NOMO-1 treated with dmso at 0.1 percent for 144 hours (cell line): ENCODE measurements around the gene TNKS1BP1.
"Not testable (repeated sequence)": the region's sequence is repeated elsewhere in the genome, so short reads cannot be mapped to it uniquely, and the experiment has no call there.

Experiments used
- DNase-seq: peaks from one replicate; lab custom pipeline; 2025; ENCODE audit not compliant: unreplicated experiment; lab: John Stamatoyannopoulos, UW

Gene TNKS1BP1

GRCh38 chr11:57356268-57356667 is 31.5 kb upstream of the TNKS1BP1 start:
- peak; percentile 29 for DNase-seq

DNA sequence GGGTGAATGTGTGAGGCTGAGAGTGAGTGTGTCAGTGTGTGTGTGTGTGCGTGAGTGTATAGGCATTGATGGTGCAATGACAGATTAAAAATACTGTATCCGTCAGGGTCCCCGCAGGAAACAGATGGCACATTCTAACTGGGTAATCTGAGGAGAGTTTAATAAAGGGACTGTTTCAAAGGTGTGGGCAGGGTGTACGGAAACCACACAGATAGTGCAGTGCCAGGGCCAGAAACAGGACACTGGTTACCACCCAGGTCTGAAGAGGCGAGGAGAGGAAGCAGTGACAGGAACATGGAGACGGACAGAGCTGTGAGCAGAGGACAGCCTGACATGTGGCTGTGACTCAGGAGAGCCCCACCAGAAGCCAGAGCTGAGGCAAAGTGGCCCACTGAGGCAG is 29.9 kb upstream of the TNKS1BP1 start:
- DNase-seq, result no peak

GRCh38 chr11:57353852-57354251 is 29.1 kb upstream of the TNKS1BP1 start:
- DNase-seq, result no peak

DNA sequence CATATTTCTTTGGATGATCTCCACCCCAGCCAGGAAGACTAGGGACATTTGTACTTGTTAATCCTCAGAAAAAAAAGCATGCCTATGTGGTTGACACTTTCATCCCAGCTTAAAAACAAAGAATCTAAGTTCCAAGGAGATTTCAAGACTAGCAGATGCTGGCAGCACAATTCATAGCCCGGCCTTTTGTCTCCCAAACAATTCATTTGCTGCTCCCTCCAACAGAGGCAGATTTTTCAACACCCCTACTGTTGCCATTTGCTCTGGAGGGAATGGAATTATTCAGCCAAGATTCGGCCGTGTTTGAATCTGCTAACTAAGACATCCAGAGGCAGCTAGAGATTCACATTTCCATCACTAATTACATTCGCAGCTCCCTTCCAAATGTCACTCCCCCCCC is 28.7 kb upstream of the TNKS1BP1 start:
- no peak for DNase-seq

GRCh38 chr11:57353036-57353435 is 28.3 kb upstream of the TNKS1BP1 start:
- DNase-seq, result no peak

DNA sequence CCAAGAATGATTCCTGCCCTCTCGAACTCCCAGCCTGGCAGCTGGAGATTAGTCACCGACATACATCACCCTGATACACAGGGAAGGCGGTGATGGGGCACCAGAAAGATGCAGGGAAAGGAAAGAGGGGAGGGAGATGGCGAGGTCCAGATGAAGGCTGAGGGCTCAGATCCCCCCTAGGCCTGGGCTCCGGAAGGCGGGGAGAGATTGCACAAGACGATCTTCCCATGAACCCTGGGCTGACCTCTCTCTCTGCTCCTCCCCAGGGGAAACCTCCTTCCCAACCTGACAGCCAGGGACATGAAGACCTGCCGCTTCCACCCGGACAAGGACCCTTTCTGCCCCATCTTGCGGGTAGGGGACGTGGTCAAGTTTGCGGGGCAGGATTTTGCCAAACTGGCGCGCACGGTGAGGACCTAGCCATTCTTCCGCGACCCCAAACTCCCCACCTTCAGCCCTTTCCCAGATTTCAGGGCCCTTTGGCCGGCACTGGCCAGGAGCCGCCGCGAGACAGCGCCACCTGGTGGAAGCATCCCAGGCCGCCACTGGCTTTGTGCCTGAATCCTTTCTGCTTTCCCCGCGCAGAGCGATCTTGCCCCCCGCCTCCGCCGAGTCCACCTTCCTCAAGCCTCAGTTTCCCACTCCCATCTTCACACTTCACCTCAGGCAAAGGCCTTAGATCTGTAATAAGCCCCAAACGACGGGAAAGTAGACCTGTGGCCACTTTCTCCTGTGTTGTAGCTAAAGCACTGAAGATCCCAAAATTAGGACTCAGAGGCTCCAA is 24.9 kb upstream of the TNKS1BP1 start:
- DNase-seq, result no peak

GRCh38 chr11:57348636-57349313 is 24.0 kb upstream of the TNKS1BP1 start:
- no peak for DNase-seq

DNA sequence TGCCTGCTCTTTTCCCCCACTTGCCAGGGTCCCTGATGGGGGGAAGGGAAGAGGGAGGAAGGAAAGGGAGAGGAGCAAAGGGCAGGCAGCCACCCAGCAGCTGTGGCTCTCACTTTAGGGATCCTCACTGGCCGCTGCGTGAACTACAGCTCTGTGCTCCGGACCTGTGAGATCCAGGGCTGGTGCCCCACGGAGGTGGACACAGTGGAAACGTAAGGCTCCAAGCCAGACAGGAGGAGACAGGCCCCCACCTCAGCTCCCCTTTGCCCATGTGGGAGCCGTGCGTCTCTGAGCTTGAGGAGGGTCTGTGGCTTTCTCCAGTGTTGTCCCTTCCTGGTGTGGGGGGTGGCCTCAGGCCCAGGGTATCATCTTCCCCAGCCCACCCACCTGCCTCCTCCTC is 23.3 kb upstream of the TNKS1BP1 start:
- DNase-seq, result no peak

- no peak for DNase-seq
These were observed 22.6 kb upstream of the TNKS1BP1 start for GRCh38 chr11:57347336-57347735.

DNA sequence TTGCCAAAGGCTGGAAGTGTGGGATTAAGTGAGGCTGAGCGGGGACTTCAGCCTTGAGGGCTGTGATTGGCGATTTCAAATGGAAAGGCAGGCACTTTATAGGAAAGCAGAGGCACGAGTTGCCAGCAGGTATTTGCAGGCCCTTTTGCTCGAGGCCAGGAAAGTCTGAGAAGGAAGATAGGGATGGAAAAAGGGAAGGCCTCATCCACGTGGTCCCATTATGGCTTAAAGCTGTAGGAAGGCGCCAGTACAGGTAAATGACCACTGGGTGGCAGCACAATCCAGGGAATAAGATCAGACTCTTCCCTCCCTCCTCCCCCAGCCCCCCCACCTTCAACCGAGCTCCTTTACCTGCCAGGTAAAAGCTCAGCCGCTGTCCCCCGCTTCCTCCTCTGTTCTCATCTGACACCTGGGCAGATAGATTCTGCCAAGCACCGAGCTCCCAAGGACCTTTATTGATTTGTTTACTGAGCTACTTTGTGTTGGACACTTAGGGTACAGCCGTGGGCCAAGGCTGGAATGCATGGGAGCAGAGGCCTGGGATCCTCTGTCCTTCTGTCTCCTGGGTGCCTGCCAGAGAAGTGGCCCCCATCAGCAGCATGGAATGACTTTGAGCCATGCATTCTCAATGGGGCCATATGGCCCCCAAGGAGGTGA is 20.9 kb upstream of the TNKS1BP1 start:
- no peak for DNase-seq

GRCh38 chr11:57344826-57345225 is 20.1 kb upstream of the TNKS1BP1 start:
- DNase-seq, result no peak

- peak; percentile 48 for DNase-seq
These were observed 19.1 kb upstream of the TNKS1BP1 start for GRCh38 chr11:57343825-57344224.

DNA sequence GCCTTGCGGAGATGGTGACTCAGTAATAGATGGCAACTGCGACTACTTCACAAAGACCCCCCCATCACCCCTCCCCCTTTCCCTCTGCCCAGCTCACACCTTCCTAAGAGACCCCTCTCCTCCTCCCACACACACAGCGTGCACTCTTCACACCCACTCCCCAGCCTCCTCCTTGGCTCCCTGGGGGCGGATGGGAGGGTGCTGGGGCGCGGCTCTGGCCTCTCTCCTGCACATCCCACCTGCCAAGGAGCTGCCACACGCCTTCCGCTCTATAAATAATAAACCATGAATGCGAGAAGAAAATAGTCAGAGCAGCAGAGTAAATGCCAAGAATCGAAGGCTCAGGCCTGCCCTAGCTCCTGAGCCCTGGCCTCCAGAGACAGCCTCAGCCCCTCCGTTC is 17.9 kb upstream of the TNKS1BP1 start:
- DNase-seq, result no peak

GRCh38 chr11:57341250-57341808 is 16.6 kb upstream of the TNKS1BP1 start:
- DNase-seq, result no peak

- DNase-seq, result no peak
These were observed 15.4 kb upstream of the TNKS1BP1 start for GRCh38 chr11:57340039-57340615.

DNA sequence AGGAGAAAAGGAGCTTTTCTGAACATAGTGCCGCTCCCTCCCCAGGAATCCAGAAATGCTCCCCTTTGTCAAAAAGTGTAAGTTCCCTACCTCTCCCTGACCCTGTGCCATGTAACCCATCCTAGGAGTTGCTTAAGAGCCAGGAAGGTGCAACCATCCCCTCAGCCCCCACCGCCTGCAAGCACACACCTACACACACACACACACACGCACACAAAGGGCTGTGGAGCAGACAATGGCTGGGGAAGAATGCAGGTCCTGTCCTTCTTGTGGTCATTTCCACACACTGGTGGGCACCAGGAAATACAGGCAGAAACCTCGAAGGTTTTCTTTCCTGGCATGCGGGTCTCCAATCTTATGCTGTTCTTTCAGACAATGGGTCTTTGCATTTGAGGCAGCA is 14.6 kb upstream of the TNKS1BP1 start:
- DNase-seq, result no peak

- no peak for DNase-seq
These were observed 13.4 kb upstream of the TNKS1BP1 start, which contains the start of gene P2RX3 for GRCh38 chr11:57338142-57338541. Gene P2RX3 (plus strand): TSS chr11:57338352. CDS start chr11:57338551, 199 bp downstream.

DNA sequence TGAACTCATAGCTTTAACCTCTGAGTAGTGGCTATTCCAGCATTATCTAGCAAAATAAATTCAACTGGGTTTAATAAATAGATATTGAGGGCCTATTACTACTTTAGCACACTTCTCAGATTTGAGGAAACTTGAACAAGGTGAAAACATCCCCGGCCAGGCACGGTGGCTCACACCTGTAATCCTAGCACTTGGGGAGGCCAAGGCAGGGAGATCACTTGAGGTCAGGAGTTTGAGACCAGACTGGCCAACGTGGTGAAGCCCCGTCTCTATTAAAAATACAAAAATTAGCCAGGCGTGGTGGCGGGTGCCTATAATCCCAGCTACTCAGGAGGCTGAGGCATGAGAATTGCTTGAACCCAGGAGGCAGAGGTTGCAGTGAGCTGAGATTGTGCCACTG is 12.1 kb upstream of the TNKS1BP1 start:
- not testable (repeated sequence) for DNase-seq

GRCh38 chr11:57336111-57336666 is 11.4 kb upstream of the TNKS1BP1 start:
- DNase-seq, result no peak

DNA sequence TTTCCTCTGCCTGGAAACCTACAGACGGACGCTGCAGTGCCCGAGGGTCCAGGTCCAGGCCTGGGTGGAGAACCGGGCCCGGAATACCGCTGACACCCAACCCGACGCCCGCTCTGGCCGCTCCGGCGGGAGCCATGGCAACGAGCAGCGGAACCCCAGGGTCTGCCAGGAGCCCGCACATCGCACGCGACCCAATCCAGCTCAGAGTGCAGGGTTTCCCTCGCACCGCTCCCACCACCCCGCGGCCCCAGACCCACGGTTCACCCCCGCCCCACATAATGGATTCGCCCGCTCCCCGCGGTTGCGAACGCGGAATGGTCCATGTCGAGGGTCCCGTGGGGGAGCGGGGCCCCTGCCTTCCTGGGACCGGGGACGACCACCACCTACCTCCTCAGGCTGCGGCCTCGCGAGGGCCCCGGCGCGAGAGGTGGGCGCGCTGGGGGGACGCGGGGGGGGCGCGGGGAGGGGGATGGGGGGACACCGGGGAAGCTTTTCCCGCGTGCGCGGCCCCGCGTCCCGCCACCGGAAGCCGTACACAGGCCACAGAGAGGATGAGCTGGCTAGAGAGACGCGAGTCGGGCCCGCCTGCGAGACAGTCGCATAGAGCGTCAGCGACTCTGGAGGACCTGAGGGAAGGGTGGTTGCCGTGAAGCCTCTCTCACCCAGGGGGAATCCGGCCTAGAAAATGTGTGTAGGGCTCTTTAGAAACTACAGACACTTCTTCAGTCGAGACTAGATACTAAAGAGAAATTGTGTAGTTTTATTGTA is 10.8 kb upstream of the TNKS1BP1 start, which contains the start of gene SSRP1:
Gene SSRP1 (minus strand): TSS at position 550 of the 768 bp plus-strand sequence. CDS start 771 bp downstream, outside the sequence.
- DNase-seq, result peak; percentile 87
